ENCODE results near the gene R3HDML. TPM values are rescaled to one million over a fixed set of nuclear protein-coding genes. Genes with fewer than 3 reads are reported as not detected.

R3HDML gene
- total and polyA plus RNA-seq, 2 of the 13 experiments (the other 11 are each of a cell fraction or from before 2014, with no cell fraction given): not detected

DNA sequence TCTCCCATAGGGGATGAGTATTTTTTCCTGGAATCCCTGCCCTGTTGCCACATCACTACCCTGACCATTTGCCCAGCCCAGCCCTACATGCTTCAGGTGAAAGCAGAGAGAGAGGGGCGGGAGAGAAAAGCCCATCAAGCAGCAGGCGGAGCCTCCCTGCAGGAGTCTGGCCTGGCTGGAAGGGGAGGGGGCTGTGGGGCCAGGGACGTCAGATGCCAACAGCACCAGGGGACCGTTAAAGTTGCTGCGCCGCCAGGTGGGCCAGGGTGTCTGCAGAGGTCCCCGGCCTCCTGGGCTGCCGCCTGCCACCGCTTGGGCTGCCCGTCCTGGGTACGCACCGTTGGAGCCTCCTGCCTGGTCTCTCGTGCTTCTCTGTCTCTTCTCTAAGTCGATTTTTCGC is 757 bp upstream of the R3HDML start (continued):
- TF ChIP-seq, protein P1, sequence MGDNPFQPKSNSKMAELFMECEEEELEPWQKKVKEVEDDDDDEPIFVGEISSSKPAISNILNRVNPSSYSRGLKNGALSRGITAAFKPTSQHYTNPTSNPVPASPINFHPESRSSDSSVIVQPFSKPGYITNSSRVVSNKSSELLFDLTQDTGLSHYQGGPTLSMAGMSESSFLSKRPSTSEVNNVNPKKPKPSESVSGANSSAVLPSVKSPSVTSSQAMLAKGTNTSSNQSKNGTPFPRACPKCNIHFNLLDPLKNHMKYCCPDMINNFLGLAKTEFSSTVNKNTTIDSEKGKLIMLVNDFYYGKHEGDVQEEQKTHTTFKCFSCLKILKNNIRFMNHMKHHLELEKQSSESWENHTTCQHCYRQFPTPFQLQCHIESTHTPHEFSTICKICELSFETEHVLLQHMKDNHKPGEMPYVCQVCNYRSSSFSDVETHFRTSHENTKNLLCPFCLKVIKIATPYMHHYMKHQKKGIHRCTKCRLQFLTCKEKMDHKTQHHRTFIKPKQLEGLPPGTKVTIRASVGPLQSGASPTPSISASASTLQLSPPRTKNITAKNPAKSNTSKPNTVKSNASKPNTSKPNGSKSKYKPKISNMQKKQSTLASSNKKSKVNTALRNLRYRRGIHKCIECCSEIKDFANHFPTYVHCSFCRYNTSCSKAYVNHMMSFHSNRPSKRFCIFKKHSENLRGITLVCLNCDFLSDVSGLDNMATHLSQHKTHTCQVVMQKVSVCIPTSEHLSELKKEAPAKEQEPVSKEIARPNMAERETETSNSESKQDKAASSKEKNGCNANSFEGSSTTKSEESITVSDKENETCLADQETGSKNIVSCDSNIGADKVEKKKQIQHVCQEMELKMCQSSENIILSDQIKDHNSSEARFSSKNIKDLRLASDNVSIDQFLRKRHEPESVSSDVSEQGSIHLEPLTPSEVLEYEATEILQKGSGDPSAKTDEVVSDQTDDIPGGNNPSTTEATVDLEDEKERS (CRISPR knock-in tag; IDR thresholded peaks at IDR 0.05): no peak
- 0 out of 2 replicates have a peak, but pooled peaks have one; percentile 8 for TF ChIP-seq ZBTB7B (CRISPR knock-in tag; IDR thresholded peaks at IDR 0.05)
- TF ChIP-seq ZNF441 (CRISPR knock-in tag; IDR thresholded peaks at IDR 0.05; ENCODE audit: borderline replicate concordance): no peak
- TF ChIP-seq SUZ12 (IDR thresholded peaks at IDR 0.05; ENCODE audit: low read depth, low read length): no peak
- TF ChIP-seq SRY (CRISPR knock-in tag; IDR thresholded peaks at IDR 0.05): no peak
- TF ChIP-seq, protein P2, sequence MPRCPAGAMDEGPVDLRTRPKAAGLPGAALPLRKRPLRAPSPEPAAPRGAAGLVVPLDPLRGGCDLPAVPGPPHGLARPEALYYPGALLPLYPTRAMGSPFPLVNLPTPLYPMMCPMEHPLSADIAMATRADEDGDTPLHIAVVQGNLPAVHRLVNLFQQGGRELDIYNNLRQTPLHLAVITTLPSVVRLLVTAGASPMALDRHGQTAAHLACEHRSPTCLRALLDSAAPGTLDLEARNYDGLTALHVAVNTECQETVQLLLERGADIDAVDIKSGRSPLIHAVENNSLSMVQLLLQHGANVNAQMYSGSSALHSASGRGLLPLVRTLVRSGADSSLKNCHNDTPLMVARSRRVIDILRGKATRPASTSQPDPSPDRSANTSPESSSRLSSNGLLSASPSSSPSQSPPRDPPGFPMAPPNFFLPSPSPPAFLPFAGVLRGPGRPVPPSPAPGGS (CRISPR knock-in tag; IDR thresholded peaks at IDR 0.05): no peak
- TF ChIP-seq TOPORS (CRISPR knock-in tag; IDR thresholded peaks at IDR 0.05): no peak
- no peak for TF ChIP-seq PAWR (CRISPR knock-in tag; IDR thresholded peaks at IDR 0.05; ENCODE audit: borderline replicate concordance)
- no peak for TF ChIP-seq ZNF432 (CRISPR knock-in tag; IDR thresholded peaks at IDR 0.05; ENCODE audit: borderline replicate concordance)
- TF ChIP-seq ZKSCAN1 (IDR thresholded peaks at IDR 0.05; ENCODE audit: low read length): no peak
- TF ChIP-seq SKI (IDR thresholded peaks at IDR 0.05; ENCODE audit: partially characterized antibody): no peak
- no peak for TF ChIP-seq ZSCAN12 (CRISPR knock-in tag; IDR thresholded peaks at IDR 0.05)
- TF ChIP-seq CENPT (CRISPR knock-in tag; IDR thresholded peaks at IDR 0.05; ENCODE audit: low read depth): no peak
- TF ChIP-seq RFXAP (CRISPR knock-in tag; IDR thresholded peaks at IDR 0.05; ENCODE audit: borderline replicate concordance): no peak
- TF ChIP-seq NR3C1 (CRISPR knock-in tag; IDR thresholded peaks at IDR 0.05): no peak
- TF ChIP-seq ZNF660 (CRISPR knock-in tag; IDR thresholded peaks at IDR 0.05; ENCODE audit: borderline replicate concordance, low read depth): no peak
- TF ChIP-seq PTBP1 (IDR thresholded peaks at IDR 0.05; ENCODE audit: low read depth, low read length, poor library complexity, severe bottlenecking): peak; percentile 34
- TF ChIP-seq ZNF430 (CRISPR knock-in tag; IDR thresholded peaks at IDR 0.05): no peak
- no peak for TF ChIP-seq SYNCRIP (IDR thresholded peaks at IDR 0.05; ENCODE audit: insufficient read depth, low read depth, low read length)
- TF ChIP-seq TRIM24 (CRISPR knock-in tag; IDR thresholded peaks at IDR 0.05): no peak
- no peak for TF ChIP-seq ARNTL (CRISPR knock-in tag; IDR thresholded peaks at IDR 0.05)
- no peak for TF ChIP-seq SSRP1 (CRISPR knock-in tag; IDR thresholded peaks at IDR 0.05)
- TF ChIP-seq, protein P3, sequence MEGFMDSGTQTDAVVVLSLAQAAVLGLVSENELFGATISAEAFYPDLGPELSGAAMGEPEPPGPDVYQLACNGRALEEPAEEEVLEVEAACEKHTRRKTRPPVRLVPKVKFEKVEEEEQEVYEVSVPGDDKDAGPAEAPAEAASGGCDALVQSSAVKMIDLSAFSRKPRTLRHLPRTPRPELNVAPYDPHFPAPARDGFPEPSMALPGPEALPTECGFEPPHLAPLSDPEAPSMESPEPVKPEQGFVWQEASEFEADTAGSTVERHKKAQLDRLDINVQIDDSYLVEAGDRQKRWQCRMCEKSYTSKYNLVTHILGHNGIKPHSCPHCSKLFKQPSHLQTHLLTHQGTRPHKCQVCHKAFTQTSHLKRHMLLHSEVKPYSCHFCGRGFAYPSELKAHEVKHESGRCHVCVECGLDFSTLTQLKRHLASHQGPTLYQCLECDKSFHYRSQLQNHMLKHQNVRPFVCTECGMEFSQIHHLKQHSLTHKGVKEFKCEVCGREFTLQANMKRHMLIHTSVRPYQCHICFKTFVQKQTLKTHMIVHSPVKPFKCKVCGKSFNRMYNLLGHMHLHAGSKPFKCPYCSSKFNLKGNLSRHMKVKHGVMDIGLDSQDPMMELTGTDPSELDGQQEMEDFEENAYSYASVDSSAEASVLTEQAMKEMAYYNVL (CRISPR knock-in tag; IDR thresholded peaks at IDR 0.05; ENCODE audit: borderline replicate concordance): 0 out of 2 replicates have a peak, but pooled peaks have one; percentile 39
- no peak for TF ChIP-seq MEF2D (CRISPR knock-in tag; IDR thresholded peaks at IDR 0.05)

Measured in HepG2 (cell line).